Measurements from ENCODE around the gene CACNG3. TPM values are rescaled to one million over a fixed set of nuclear protein-coding genes. Genes with fewer than 3 reads are reported as not detected.

CACNG3 gene
- total and polyA plus RNA-seq, 2 of the 13 experiments (the other 11 are each of a cell fraction or from before 2014, with no cell fraction given) = not detected

DNA sequence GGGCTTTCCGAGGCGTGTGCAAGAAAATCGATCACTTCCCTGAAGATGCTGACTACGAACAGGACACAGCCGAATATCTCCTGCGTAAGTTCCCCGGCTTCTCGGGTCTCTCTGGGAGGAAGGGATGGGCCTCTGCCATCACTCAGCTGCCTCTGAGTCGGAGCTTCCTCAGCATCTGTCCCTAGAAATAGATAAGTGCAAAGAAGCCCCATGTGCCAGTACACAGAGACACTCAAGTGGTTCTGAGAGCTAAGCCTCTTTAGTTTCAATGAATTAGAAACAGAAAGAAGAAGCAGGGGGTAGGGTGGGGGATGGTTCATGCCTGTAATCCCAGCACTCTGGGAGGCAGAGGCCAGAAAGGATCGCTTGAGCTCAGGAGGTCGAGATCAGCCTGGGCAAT lies 90.6 kb downstream of the CACNG3 start (continued):
- TF ChIP-seq, protein P1, sequence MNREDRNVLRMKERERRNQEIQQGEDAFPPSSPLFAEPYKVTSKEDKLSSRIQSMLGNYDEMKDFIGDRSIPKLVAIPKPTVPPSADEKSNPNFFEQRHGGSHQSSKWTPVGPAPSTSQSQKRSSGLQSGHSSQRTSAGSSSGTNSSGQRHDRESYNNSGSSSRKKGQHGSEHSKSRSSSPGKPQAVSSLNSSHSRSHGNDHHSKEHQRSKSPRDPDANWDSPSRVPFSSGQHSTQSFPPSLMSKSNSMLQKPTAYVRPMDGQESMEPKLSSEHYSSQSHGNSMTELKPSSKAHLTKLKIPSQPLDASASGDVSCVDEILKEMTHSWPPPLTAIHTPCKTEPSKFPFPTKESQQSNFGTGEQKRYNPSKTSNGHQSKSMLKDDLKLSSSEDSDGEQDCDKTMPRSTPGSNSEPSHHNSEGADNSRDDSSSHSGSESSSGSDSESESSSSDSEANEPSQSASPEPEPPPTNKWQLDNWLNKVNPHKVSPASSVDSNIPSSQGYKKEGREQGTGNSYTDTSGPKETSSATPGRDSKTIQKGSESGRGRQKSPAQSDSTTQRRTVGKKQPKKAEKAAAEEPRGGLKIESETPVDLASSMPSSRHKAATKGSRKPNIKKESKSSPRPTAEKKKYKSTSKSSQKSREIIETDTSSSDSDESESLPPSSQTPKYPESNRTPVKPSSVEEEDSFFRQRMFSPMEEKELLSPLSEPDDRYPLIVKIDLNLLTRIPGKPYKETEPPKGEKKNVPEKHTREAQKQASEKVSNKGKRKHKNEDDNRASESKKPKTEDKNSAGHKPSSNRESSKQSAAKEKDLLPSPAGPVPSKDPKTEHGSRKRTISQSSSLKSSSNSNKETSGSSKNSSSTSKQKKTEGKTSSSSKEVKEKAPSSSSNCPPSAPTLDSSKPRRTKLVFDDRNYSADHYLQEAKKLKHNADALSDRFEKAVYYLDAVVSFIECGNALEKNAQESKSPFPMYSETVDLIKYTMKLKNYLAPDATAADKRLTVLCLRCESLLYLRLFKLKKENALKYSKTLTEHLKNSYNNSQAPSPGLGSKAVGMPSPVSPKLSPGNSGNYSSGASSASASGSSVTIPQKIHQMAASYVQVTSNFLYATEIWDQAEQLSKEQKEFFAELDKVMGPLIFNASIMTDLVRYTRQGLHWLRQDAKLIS (CRISPR knock-in tag; IDR thresholded peaks at IDR 0.05) = no peak
- TF ChIP-seq KAT8 (CRISPR knock-in tag; IDR thresholded peaks at IDR 0.05) (no peak), MEIS2 (CRISPR knock-in tag; IDR thresholded peaks at IDR 0.05) (no peak), ZBTB42 (CRISPR knock-in tag; IDR thresholded peaks at IDR 0.05) (no peak), PHF21A (CRISPR knock-in tag; IDR thresholded peaks at IDR 0.05) (no peak), TOPORS (CRISPR knock-in tag; IDR thresholded peaks at IDR 0.05) (no peak), HCFC1 (IDR thresholded peaks at IDR 0.05; ENCODE audit: low read depth, low read length) (no peak)
- TF ChIP-seq, protein P2, sequence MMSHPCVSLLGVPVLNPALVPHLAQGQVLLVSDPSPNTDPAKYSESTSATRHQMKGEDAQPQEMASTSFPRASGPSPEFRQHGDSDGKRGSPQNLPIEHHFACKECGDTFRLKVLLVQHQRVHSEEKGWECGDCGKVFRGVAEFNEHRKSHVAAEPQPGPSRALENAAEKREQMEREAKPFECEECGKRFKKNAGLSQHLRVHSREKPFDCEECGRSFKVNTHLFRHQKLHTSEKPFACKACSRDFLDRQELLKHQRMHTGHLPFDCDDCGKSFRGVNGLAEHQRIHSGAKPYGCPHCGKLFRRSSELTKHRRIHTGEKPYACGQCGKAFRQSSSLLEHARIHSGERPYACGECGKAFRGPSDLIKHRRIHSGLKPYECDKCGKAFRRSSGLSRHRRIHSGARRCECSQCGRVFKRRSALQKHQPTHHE (CRISPR knock-in tag; IDR thresholded peaks at IDR 0.05; ENCODE audit: borderline replicate concordance) = no peak

DNA sequence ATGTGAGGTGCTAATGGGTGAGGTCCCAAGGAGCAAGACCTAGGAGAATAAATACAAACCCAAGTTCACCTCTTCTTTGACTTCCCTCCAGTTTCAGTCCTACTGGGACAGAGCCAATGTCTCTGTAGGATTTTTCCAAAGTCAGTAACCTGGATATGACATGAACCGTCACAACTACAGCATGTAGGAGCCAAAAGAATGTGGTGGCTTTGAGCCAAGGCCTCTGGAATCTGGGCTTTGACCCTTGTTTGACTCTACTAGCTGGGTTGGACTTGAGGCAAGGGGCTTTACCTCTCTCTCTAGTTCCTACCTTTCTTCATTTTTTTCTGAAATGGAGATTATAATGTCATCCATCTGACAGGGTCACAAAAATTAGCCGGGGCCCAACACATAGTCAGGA lies 91.4 kb downstream of the CACNG3 start:
- Histone ChIP-seq H4K20me1 (ENCODE audit: insufficient read depth, low read length) (no peaks in the 10 kb centered on the region), H2AFZ (ENCODE audit: low read length) (no peak overlapping the region), H3K79me2 (ENCODE audit: insufficient read depth, low read length) (no peaks in the 10 kb centered on the region), H3K9ac (ENCODE audit: insufficient read depth, low read depth, low read length) (no peak overlapping the region), H3K4me3 (replicated peaks in 1 of 3; ENCODE audit: insufficient read depth in 1 of 3, low read depth in 2 of 3, low read length in 3 of 3) (no peak overlapping the region), H3K27me3 (ENCODE audit: control insufficient read depth in 1 of 2, insufficient read depth in 2 of 2, low read length in 2 of 2) (no peaks in the 10 kb centered on the region; a peak in 2 of 5 replicates), H3K4me1 (ENCODE audit: insufficient read depth, low read length) (peaks cover 9% of the 10 kb centered on the region; the same call in 1 of the 2 replicates), H3K27ac (ENCODE audit: extremely low read length, insufficient read depth, low read length) (no peak overlapping the region), H3K4me2 (ENCODE audit: low read depth, low read length) (no peak overlapping the region), H3K9me3 (ENCODE audit: low read length) (no peaks in the 10 kb centered on the region), H3K36me3 (replicated peaks in 1 of 2; ENCODE audit: control insufficient read depth in 1 of 2, insufficient read depth in 2 of 2, low read length in 2 of 2) (no peaks in the 10 kb centered on the region)
- no TSS peak for BruUV-seq (replicated peaks)
- intact Hi-C loops (cut with micrococcal nuclease; ENCODE audit: unreplicated experiment) (no loop called here), in situ Hi-C loops (cut with HindIII; ENCODE audit: extremely low pct_ligation_motif_present, low pct_unique_long_range_greater_than_20kb) (no loop called here)
- peak; percentile 61 for DNase-seq (ENCODE audit: low spot score)
- ChIA-PET POLR2A (no interaction called here), CTCF (ENCODE audit: low intra/inter-chr PET ratio, low total read pairs) (no interaction called here)
- peak; percentile 71 for ATAC-seq
- TF ChIP-seq RARA (CRISPR knock-in tag; IDR thresholded peaks at IDR 0.05) (peak; percentile 43), HNF4A (CRISPR knock-in tag; IDR thresholded peaks at IDR 0.05) (peak; percentile 18; the same call in 1 of the 2 replicates), U2AF1 (optimal IDR thresholded peaks at IDR 0.05; ENCODE audit: low read depth, low read length) (no peak), ZNF878 (CRISPR knock-in tag; IDR thresholded peaks at IDR 0.05) (no peak), KLF6 (CRISPR knock-in tag; IDR thresholded peaks at IDR 0.05) (no peak), SCMH1 (CRISPR knock-in tag; IDR thresholded peaks at IDR 0.05; ENCODE audit: borderline replicate concordance) (no peak)
- TF ChIP-seq, protein P3, sequence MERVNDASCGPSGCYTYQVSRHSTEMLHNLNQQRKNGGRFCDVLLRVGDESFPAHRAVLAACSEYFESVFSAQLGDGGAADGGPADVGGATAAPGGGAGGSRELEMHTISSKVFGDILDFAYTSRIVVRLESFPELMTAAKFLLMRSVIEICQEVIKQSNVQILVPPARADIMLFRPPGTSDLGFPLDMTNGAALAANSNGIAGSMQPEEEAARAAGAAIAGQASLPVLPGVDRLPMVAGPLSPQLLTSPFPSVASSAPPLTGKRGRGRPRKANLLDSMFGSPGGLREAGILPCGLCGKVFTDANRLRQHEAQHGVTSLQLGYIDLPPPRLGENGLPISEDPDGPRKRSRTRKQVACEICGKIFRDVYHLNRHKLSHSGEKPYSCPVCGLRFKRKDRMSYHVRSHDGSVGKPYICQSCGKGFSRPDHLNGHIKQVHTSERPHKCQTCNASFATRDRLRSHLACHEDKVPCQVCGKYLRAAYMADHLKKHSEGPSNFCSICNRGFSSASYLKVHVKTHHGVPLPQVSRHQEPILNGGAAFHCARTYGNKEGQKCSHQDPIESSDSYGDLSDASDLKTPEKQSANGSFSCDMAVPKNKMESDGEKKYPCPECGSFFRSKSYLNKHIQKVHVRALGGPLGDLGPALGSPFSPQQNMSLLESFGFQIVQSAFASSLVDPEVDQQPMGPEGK (CRISPR knock-in tag; IDR thresholded peaks at IDR 0.05) = no peak
- no peak for FAIRE-seq
- 0% methylated on average over 2 of the region's 2 CpGs for WGBS (ENCODE audit: low lambda C conversion rate)
